B cell (primary cell): Measurements from ENCODE around the gene WNT11. TPM values are rescaled to one million over a fixed set of nuclear protein-coding genes. Genes with fewer than 3 reads are reported as not detected.

Experiments used
- ATAC-seq: fragments of 200-7000 bp; cut with Tn5 transposase; one replicate; pipeline ENCODE4 v1.10.0; 2021; ENCODE audit warnings: low read depth, mild to moderate bottlenecking, moderate number of reproducible peaks, moderate library complexity
- CTCF ChIA-PET: fragments of 350-600 bp; sonication (Branson Sonifier 250); formaldehyde crosslinking; loops from one replicate; lab custom pipeline; 2021; ENCODE audit warnings: antibody characterized with exemption, inconsistent platforms; lab: Charles Lee
- POLR2A ChIA-PET: fragments of 350-600 bp; sonication (Branson Sonifier 250); formaldehyde crosslinking; loops from one replicate; lab custom pipeline; 2021; ENCODE audit warnings: antibody characterized with exemption; lab: Charles Lee
- DNase-seq: peaks from one replicate; pipeline ENCODE4 v3.0.0; 2013
- H2AFZ ChIP-seq: 2 replicates; pipeline ENCODE4 v1.6.1; 2012; ENCODE audit warnings: mild to moderate bottlenecking, low read depth, low read length; ENCODE audit not compliant: insufficient read depth, poor library complexity, severe bottlenecking
- H3K27ac ChIP-seq, 2 donors: 1 replicate in 1 of 2; 2 replicates in 1 of 2; pipeline ENCODE4 v1.5.1; 2012 to 2013; ENCODE audit warnings: low read length in 2 of 2, mild to moderate bottlenecking in 2 of 2, moderate library complexity in 1 of 2
- H3K27me3 ChIP-seq, 4 experiments: fragments of 200-600 bp in 1 of 4; sonication (generic) in 1 of 4; replicated peaks in 1 of 4; 1 replicate in 2 of 4; 2 replicates in 2 of 4; pipeline versions ENCODE4 v1.6.1 to v1.7.0; 2013 to 2016; ENCODE audit warnings: low read length in 3 of 4, mild to moderate bottlenecking in 2 of 4, mixed read lengths in 1 of 4, moderate library complexity in 1 of 4; ENCODE audit not compliant: insufficient read depth in 4 of 4, control insufficient read depth in 3 of 4; ENCODE audit errors: control extremely low read depth in 1 of 4
- H3K36me3 ChIP-seq, 2 experiments: replicated peaks in 1 of 2; 1 replicate in 1 of 2; 2 replicates in 1 of 2; pipeline versions ENCODE4 v1.6.1 to v1.7.1; 2013; ENCODE audit warnings: low read length in 1 of 2; ENCODE audit not compliant: insufficient read depth in 2 of 2, control insufficient read depth in 1 of 2; ENCODE audit errors: control extremely low read depth in 1 of 2, extremely low read depth in 1 of 2
- H3K4me1 ChIP-seq, 2 donors: fragments of 200-600 bp in 1 of 2; sonication (generic) in 1 of 2; 1 replicate in 1 of 2; 2 replicates in 1 of 2; pipeline versions ENCODE4 v1.5.1 to v1.6.1; 2013 to 2017; ENCODE audit warnings: low read length in 2 of 2; ENCODE audit not compliant: control insufficient read depth in 2 of 2, insufficient read depth in 2 of 2
- H3K4me2 ChIP-seq: replicated peaks from 2 replicates; pipeline ENCODE3; 2012; ENCODE audit warnings: mild to moderate bottlenecking, low read depth, low read length; ENCODE audit not compliant: poor library complexity, severe bottlenecking
- H3K4me3 ChIP-seq, 5 experiments: fragments of 200-600 bp in 1 of 5; sonication (generic) in 1 of 5; 1 replicate in 3 of 5; 2 replicates in 2 of 5; pipeline versions ENCODE4 v1.5.1 to v1.7.0; 2011 to 2016; ENCODE audit warnings: low read length in 4 of 5, mild to moderate bottlenecking in 4 of 5, low read depth in 2 of 5, control low read depth in 1 of 5, moderate library complexity in 1 of 5; ENCODE audit not compliant: insufficient read depth in 1 of 5; ENCODE audit errors: control extremely low read depth in 1 of 5, extremely low read depth in 1 of 5
- H3K79me2 ChIP-seq: fragments of 200-600 bp; sonication (generic); one replicate; pipeline ENCODE4 v1.6.0; 2016; ENCODE audit warnings: low read length; ENCODE audit not compliant: control insufficient read depth, insufficient read depth
- H3K9ac ChIP-seq: fragments of 200-600 bp; sonication (generic); 2 replicates; pipeline ENCODE4 v1.6.1; 2017; ENCODE audit warnings: mild to moderate bottlenecking, low read length, moderate library complexity
- H3K9me3 ChIP-seq, 3 donors: one replicate each; pipeline versions ENCODE4 v1.6.1 to v1.7.1; 2013; ENCODE audit warnings: low read length in 2 of 3; ENCODE audit not compliant: control insufficient read depth in 2 of 3, insufficient read depth in 1 of 3; ENCODE audit errors: control extremely low read depth in 1 of 3
- H4K20me1 ChIP-seq: 2 replicates; pipeline ENCODE4 v1.6.0; 2012; ENCODE audit warnings: mild to moderate bottlenecking, low read length; ENCODE audit not compliant: insufficient read depth, control insufficient read depth, poor library complexity, severe bottlenecking
- H3K27ac Mint-ChIP-seq: one replicate; pipeline ENCODE4 v1.8.0; 2021; ENCODE audit warnings: mixed read lengths
- H3K27me3 Mint-ChIP-seq: one replicate; pipeline ENCODE4 v1.8.0; 2021; ENCODE audit warnings: mixed read lengths
- H3K4me1 Mint-ChIP-seq: one replicate; pipeline ENCODE4 v1.8.0; 2021; ENCODE audit warnings: mixed read lengths
- H3K4me3 Mint-ChIP-seq: one replicate; pipeline ENCODE4 v1.8.0; 2021; ENCODE audit warnings: mixed read lengths
- H3K9me3 Mint-ChIP-seq: one replicate; pipeline ENCODE4 v1.8.0; 2022; ENCODE audit warnings: mixed read lengths; ENCODE audit not compliant: insufficient read depth
- EZH2 ChIP-seq: IDR thresholded peaks from 2 replicates; pipeline ENCODE4 v1.6.1; 2012; ENCODE audit warnings: borderline replicate concordance, low read depth, mild to moderate bottlenecking, moderate library complexity, low read length; ENCODE audit not compliant: insufficient read depth, poor library complexity, severe bottlenecking
- WGBS: methylation state at CpG from one replicate; pipeline ENCODE4 v1.1.5; 2013; ENCODE audit warnings: missing lambda C conversion rate; ENCODE audit not compliant: insufficient coverage; 5-methylcytosine and 5-hydroxymethylcytosine counted together
- intact Hi-C: fragments of 100-400 bp; cut with micrococcal nuclease; formaldehyde crosslinking; loops from one replicate; pipeline ENCODE4 v1.10.0; 2022
- polyA plus RNA-seq: library from polyadenylated mRNA; depleted of rRNA; stranded (reverse); fragments of >200 nt; gene quantifications from 2 replicates; pipeline ENCODE4 v1.2.3, GENCODE V29; 2012
- total RNA-seq, 2 donors: library from RNA; stranded (reverse); fragments of 120-200 nt in 1 of 2; gene quantifications; 1 replicate in 1 of 2; 2 replicates in 1 of 2; pipeline versions ENCODE4 v1.2.3 to v1.2.4, GENCODE V29; 2013 to 2022
- TF ChIP-seq, protein P1 (sequence below): fragments of 200-600 bp; IDR thresholded peaks from one replicate; pipeline ENCODE4 v1.8.0; 2022; ENCODE audit warnings: antibody characterized with exemption, mild to moderate bottlenecking

WNT11 gene
- total and polyA plus RNA-seq, 2 donors (not counting 1 experiment from before 2014, with no cell fraction given): 0.39 TPM; not detected in 1

DNA sequence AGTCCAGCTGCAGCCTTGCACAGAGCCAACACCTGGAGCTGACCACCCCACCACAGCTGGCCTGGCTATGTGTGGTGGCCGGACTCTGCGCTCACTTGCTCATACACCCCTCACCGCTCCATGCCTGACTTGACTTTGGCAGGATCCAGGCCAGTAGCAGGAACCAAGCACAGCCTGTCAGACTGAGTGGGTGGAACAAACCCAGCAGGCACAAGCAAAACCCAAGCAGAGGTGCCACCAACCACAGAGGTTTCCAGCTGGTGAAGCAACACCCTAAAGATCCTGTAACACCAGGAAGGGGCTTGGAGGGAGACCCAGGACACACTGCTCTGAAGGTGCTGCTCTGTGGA lies 44.9 kb upstream of the WNT11 start:
- H3K27ac ChIP-seq: no peak overlapping the region
- H3K4me1 ChIP-seq: no peaks in the 10 kb centered on the region
- no peak for ATAC-seq
- no peaks in the 10 kb centered on the region for H4K20me1 ChIP-seq
- DNase-seq: no peak
- intact Hi-C loops: no loop called here
- Mint-ChIP-seq H3K9me3 (peaks cover 3% of the 10 kb centered on the region), H3K27ac (no peak overlapping the region), H3K4me3 (no peak overlapping the region), H3K4me1 (no peaks in the 10 kb centered on the region), H3K27me3 (peaks cover 19% of the 10 kb centered on the region)
- H3K9me3 ChIP-seq: peaks cover 0 to 29% (median 15%) of the 10 kb centered on the region in 3 donors
- ChIA-PET POLR2A (no interaction called here), CTCF (interaction anchor here (1.4 kb wide), 1 partner anchor 43 kb away, joined by 4 read pairs; no protein-coding TSS in a partner anchor)
- no peaks in the 10 kb centered on the region for H3K79me2 ChIP-seq
- no peak overlapping the region for H2AFZ ChIP-seq
- peaks cover 0 to 2% (median 0%) of the 10 kb centered on the region in 4 experiments for H3K27me3 ChIP-seq
- TF ChIP-seq EZH2: no peak
- TF ChIP-seq, protein P1, sequence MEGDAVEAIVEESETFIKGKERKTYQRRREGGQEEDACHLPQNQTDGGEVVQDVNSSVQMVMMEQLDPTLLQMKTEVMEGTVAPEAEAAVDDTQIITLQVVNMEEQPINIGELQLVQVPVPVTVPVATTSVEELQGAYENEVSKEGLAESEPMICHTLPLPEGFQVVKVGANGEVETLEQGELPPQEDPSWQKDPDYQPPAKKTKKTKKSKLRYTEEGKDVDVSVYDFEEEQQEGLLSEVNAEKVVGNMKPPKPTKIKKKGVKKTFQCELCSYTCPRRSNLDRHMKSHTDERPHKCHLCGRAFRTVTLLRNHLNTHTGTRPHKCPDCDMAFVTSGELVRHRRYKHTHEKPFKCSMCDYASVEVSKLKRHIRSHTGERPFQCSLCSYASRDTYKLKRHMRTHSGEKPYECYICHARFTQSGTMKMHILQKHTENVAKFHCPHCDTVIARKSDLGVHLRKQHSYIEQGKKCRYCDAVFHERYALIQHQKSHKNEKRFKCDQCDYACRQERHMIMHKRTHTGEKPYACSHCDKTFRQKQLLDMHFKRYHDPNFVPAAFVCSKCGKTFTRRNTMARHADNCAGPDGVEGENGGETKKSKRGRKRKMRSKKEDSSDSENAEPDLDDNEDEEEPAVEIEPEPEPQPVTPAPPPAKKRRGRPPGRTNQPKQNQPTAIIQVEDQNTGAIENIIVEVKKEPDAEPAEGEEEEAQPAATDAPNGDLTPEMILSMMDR: no peak
- H3K36me3 ChIP-seq: no peaks in the 10 kb centered on the region
- no peak overlapping the region for H3K4me3 ChIP-seq
- H3K4me2 ChIP-seq: no peak overlapping the region
- no peak overlapping the region for H3K9ac ChIP-seq
- 100% methylated on average over 3 of the region's 3 CpGs for WGBS

DNA sequence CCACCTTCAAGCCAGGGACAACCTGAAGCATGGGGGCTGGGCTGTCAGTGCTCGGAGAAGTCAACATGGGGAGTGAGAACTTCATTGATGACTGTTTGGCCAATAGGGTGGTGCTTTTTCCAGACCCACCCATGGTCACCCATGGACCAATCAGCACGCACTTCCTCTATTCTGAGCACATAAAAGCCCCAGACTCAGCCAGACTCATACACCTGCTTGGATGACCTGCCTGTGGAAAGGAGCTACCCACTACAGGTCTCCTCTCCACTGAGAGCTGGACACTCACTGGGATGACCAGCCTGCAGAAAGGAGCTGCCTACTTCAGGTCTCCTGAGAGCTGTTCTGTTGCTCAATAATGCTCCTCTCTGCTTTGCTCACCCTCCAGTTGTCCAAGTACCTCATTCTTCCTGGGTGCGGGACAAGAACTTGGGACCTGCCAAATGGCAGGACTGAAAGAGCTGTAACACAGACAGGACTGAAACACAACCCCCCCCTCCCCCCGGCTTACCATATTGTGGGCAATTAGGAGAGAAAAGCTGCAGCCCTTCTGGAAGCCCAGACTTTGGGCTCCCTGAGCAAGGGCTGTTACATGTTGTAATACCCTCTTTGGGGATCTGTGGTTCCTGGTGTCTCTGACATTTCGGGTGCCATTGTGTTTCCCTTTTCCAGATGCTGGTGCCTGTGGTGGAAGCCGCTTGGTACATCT lies 44.4 kb upstream of the WNT11 start:
- Histone ChIP-seq H2AFZ (no peak overlapping the region), H3K27me3 (peaks cover 0 to 2% (median 0%) of the 10 kb centered on the region in 4 experiments), H4K20me1 (no peaks in the 10 kb centered on the region), H3K4me2 (no peak overlapping the region), H3K36me3 (no peaks in the 10 kb centered on the region), H3K27ac (no peak overlapping the region), H3K79me2 (no peaks in the 10 kb centered on the region), H3K4me1 (no peaks in the 10 kb centered on the region), H3K4me3 (no peak overlapping the region), H3K9ac (no peak overlapping the region), H3K9me3 (peaks cover 0 to 29% (median 15%) of the 10 kb centered on the region in 3 donors)
- DNase-seq (no peak), ATAC-seq (no peak)
- 93% methylated on average over 3 of the region's 6 CpGs for WGBS
- H3K4me3 Mint-ChIP-seq: no peak overlapping the region
- no peak overlapping the region for H3K27ac Mint-ChIP-seq
- H3K4me1 Mint-ChIP-seq: no peaks in the 10 kb centered on the region
- ChIA-PET POLR2A (no interaction called here), CTCF (interaction anchor here (1.4 kb wide), 1 partner anchor 42 kb away, joined by 4 read pairs; no protein-coding TSS in a partner anchor)
- TF ChIP-seq EZH2: no peak
- TF ChIP-seq, protein P1: no peak
- intact Hi-C loops: no loop called here
- peaks cover 3% of the 10 kb centered on the region for H3K9me3 Mint-ChIP-seq
- H3K27me3 Mint-ChIP-seq: peaks cover 19% of the 10 kb centered on the region
